Measurements from ENCODE around the gene CPT1B. TPM values are rescaled to one million over a fixed set of nuclear protein-coding genes. Genes with fewer than 3 reads are reported as not detected.

CPT1B gene
- total RNA-seq, 1 donor from 2014 or later, result 32.2 TPM

DNA sequence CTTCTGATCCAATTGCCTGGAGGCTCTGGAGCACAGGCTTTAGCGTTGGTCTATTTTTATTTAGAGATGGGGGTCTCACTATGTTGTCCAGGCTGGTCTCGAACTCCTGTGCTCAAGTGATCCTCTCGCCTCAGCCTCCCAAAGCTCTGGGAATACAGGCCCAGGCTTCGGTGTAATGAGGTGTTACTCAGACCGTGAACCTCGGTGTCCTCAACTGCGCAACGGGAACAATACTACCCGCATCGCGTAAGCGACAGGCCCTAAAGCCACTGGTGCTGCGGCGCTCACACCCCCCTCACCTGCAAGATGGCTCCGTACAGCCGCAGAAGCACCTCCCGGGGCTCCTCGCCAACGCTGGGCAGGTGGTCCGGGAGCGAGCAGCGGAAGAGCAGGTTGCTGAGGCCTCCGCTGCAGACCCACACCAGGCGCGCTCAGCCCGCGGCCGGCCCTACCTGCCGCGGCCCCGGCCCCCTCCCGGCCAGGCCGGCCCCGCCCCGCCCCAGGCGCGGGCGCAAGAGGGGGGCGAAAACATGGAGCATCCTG, 3.8 kb upstream of the CPT1B start:
- ChIA-PET CTCF (interaction anchor here (1.7 kb wide), 1 partner anchor 56 kb away, joined by 9 read pairs; the partner anchor contains the start of gene SCO2), POLR2A (interaction anchor here (0.7 to 3.6 kb wide), 17 partner anchors 13 to 266 kb away, joined by 3 to 101 read pairs (median 7); partner anchors contain the start of genes KLHDC7B, LMF2, NCAPH2 and SCO2)
- intact Hi-C loops (cut with micrococcal nuclease), result loop anchor here (1.0 to 2.0 kb wide), 9 partner anchors 19 to 239 kb away; partner anchors contain the start of genes ARSA, MAPK8IP2, NCAPH2 and PPP6R2
- no peak for DNase-seq
- Mint-ChIP-seq H3K9me3 (no peaks in the 10 kb centered on the region), H3K4me3 (peak overlapping the region; percentile 87), H3K4me1 (peaks cover 28% of the 10 kb centered on the region), H3K27ac (peak overlapping the region; percentile 84), H3K27me3 (no peaks in the 10 kb centered on the region), H3K36me3 (ENCODE audit: low read depth) (peaks cover 16% of the 10 kb centered on the region)
- TF ChIP-seq, protein P1, sequence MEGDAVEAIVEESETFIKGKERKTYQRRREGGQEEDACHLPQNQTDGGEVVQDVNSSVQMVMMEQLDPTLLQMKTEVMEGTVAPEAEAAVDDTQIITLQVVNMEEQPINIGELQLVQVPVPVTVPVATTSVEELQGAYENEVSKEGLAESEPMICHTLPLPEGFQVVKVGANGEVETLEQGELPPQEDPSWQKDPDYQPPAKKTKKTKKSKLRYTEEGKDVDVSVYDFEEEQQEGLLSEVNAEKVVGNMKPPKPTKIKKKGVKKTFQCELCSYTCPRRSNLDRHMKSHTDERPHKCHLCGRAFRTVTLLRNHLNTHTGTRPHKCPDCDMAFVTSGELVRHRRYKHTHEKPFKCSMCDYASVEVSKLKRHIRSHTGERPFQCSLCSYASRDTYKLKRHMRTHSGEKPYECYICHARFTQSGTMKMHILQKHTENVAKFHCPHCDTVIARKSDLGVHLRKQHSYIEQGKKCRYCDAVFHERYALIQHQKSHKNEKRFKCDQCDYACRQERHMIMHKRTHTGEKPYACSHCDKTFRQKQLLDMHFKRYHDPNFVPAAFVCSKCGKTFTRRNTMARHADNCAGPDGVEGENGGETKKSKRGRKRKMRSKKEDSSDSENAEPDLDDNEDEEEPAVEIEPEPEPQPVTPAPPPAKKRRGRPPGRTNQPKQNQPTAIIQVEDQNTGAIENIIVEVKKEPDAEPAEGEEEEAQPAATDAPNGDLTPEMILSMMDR (IDR thresholded peaks at IDR 0.05), result no peak
- ATAC-seq (ENCODE audit: low read depth), result no peak

DNA sequence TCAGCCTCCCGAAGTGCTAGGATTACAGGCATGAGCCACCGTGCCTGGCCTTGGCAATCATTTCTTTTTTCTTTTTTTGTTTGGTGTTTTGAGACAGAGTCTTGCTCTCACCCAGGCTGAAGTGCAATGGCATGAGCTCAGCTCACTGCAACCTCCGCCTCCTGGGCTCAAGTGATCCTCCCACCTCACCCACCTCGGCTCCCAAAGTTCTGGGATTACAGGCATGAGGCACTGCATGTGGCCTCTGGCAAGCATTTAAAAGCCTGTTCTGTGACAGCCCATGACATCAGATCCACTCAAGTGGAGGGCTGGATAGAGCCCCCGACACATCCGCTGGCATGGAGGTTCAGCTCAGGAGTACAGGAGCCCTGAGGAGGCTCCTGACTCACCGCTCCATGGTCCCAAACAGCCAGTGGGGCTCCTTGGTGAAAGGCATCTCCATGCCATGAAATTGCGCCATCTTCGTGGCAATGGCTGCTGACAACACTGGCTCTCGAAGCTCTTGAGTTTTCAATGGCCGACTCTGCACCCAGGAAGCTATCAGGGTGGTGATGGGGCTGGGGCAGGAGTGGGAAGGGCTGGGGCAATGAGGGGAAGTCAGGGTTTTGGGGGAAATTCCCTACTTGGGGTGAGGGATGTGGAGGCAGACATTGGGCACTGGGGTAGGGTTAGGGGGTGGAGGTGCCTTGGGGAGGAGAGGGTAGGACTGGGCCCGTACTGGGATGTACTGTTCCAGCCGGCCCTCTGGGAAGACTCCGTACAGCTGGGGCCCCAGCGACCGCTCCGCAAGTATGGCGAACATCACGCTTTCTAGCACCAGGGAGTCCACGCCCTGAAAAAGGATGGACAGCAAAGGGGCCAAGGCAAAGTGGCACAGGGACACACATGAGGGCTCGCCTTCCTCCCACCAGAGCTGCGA, 3.1 kb upstream of the CPT1B start:
- peaks cover 16% of the 10 kb centered on the region for H3K36me3 Mint-ChIP-seq (ENCODE audit: low read depth)
- TF ChIP-seq, protein P1 (IDR thresholded peaks at IDR 0.05), result no peak
- peaks cover 28% of the 10 kb centered on the region for H3K4me1 Mint-ChIP-seq
- H3K27me3 Mint-ChIP-seq, result no peaks in the 10 kb centered on the region
- peak overlapping the region; percentile 81 for H3K4me3 Mint-ChIP-seq
- no peaks in the 10 kb centered on the region for H3K9me3 Mint-ChIP-seq
- CTCF ChIA-PET, result no interaction called here
- POLR2A ChIA-PET, result interaction anchor here (0.9 to 3.6 kb wide), 9 partner anchors 12 to 54 kb away, joined by 3 to 101 read pairs (median 7); partner anchors contain the start of genes SCO2, SYCE3 and TYMP
- ATAC-seq (ENCODE audit: low read depth) (no peak), DNase-seq (no peak)
- intact Hi-C loops (cut with micrococcal nuclease), result no loop called here
- peak overlapping the region; percentile 71 for H3K27ac Mint-ChIP-seq

DNA sequence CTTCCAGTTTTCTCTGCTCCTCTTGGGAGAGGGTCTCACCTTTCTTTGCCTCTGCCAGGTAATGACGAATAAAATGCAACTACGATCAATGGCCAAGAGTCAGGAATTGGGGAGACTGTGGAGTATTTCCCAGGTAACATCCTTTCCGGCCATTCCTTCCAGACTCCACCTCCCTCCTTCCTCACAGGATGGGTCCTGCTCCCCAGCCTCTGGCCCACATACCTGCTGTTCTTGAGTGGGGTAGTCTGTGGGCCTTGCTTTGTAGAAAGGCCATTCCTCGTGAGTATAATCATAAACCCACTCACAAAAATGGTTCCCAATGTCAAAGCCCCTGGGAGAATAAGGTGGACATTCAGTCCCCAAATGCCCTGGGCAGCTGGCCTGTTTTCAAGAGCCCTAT, 1.5 kb upstream of the CPT1B start:
- POLR2A ChIA-PET, result interaction anchor here (0.6 kb wide), 1 partner anchor 101 kb away, joined by 10 read pairs; no protein-coding TSS in a partner anchor
- Mint-ChIP-seq H3K9me3 (no peaks in the 10 kb centered on the region), H3K36me3 (ENCODE audit: low read depth) (peaks cover 16% of the 10 kb centered on the region), H3K4me3 (no peak overlapping the region), H3K27me3 (no peaks in the 10 kb centered on the region), H3K4me1 (peaks cover 28% of the 10 kb centered on the region), H3K27ac (no peak overlapping the region)
- CTCF ChIA-PET, result no interaction called here
- ATAC-seq (ENCODE audit: low read depth), result no peak
- TF ChIP-seq, protein P1 (IDR thresholded peaks at IDR 0.05), result no peak
- intact Hi-C loops (cut with micrococcal nuclease), result no loop called here
- DNase-seq, result no peak

DNA sequence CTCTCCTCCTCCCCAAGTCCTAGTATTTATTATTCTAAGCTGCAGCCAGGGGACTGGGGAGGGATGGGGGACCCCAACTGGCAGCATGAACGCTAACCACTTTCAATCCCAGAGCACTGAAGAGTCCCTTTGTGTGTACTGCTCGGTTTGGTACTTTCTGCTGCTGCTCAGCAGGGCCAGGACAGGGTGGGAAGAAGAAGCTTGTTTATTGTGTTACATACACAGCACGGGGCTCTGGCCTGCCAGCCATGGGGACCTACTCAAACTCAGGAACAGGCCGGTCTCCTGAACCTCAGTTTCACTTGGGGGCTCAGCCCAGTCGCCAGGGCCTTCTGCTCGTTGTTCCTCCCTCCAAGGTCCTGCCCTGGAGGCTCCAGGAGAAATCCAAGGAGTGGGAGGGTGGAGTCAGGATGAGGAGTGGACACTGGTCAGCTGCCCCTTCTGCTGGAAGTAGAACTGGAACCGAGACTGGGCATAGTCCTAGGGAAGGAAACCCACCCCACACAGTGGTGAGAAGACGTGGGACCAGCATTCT, 616 bp upstream of the CPT1B start:
- intact Hi-C loops (cut with micrococcal nuclease), result no loop called here
- CTCF ChIA-PET, result interaction anchor here (1.5 kb wide), 1 partner anchor 53 kb away, joined by 4 read pairs; the partner anchor contains the start of gene SCO2
- H3K4me3 Mint-ChIP-seq, result no peak overlapping the region
- H3K4me1 Mint-ChIP-seq, result peaks cover 28% of the 10 kb centered on the region
- H3K27ac Mint-ChIP-seq, result no peak overlapping the region
- no peaks in the 10 kb centered on the region for H3K9me3 Mint-ChIP-seq
- H3K36me3 Mint-ChIP-seq (ENCODE audit: low read depth), result peaks cover 16% of the 10 kb centered on the region
- POLR2A ChIA-PET, result interaction anchor here (0.6 to 2.2 kb wide), 5 partner anchors 16 to 79 kb away, joined by 3 to 10 read pairs (median 3); partner anchors contain the start of gene SYCE3
- H3K27me3 Mint-ChIP-seq, result no peaks in the 10 kb centered on the region
- DNase-seq, result no peak
- TF ChIP-seq, protein P1 (IDR thresholded peaks at IDR 0.05), result no peak
- no peak for ATAC-seq (ENCODE audit: low read depth)

All from activated B cell treated with CpG ODN at 0.5 μM for 24 hours (primary cell).